H7 (cell line): ENCODE data around the gene LPAR2. TPM values are rescaled to one million over a fixed set of nuclear protein-coding genes. Genes with fewer than 3 reads are reported as not detected.

Experiments
- DNase-seq: peaks from one replicate; pipeline ENCODE4 v3.0.0; 2012
- H3K27me3 ChIP-seq: 2 replicates; pipeline ENCODE4 v1.6.0; 2011; ENCODE audit warnings: mild to moderate bottlenecking, low read length; ENCODE audit not compliant: control insufficient read depth, insufficient read depth
- H3K36me3 ChIP-seq: replicated peaks from 2 replicates; pipeline ENCODE4 v1.5.1; 2011; ENCODE audit warnings: low read length; ENCODE audit not compliant: control insufficient read depth, insufficient read depth
- H3K4me3 ChIP-seq: 2 replicates; pipeline ENCODE4 v1.5.1; 2011; ENCODE audit warnings: low read depth, mild to moderate bottlenecking, control low read depth, low read length, moderate library complexity; ENCODE audit not compliant: insufficient read depth
- total RNA-seq: library from RNA; depleted of rRNA; stranded (reverse); fragments of >200 nt; shearing (Covaris generic); gene quantifications from 2 replicates; pipeline ENCODE4 v1.2.3, GENCODE V29; 2014

Gene LPAR2
- total RNA-seq, 1 experiment from 2014 or later = 44.0 TPM

GRCh38 chr19:19644054-19644388 lies 16.0 kb upstream of the LPAR2 start:
- Histone ChIP-seq H3K36me3 (peaks cover 25% of the 10 kb centered on the region), H3K27me3 (no peaks in the 10 kb centered on the region), H3K4me3 (no peak overlapping the region)
- DNase-seq = no peak

GRCh38 chr19:19643158-19644053 lies 15.4 kb upstream of the LPAR2 start, which contains the start of gene GMIP:
Gene GMIP (minus strand): TSS chr19:19643657. CDS start chr19:19643529, 128 bp downstream.
- Histone ChIP-seq H3K4me3 (peak within 1 kb of the TSS; percentile 77), H3K36me3 (peaks cover 25% of the 10 kb centered on the region), H3K27me3 (no peaks in the 10 kb centered on the region)
- DNase-seq = peak; percentile 99

DNA sequence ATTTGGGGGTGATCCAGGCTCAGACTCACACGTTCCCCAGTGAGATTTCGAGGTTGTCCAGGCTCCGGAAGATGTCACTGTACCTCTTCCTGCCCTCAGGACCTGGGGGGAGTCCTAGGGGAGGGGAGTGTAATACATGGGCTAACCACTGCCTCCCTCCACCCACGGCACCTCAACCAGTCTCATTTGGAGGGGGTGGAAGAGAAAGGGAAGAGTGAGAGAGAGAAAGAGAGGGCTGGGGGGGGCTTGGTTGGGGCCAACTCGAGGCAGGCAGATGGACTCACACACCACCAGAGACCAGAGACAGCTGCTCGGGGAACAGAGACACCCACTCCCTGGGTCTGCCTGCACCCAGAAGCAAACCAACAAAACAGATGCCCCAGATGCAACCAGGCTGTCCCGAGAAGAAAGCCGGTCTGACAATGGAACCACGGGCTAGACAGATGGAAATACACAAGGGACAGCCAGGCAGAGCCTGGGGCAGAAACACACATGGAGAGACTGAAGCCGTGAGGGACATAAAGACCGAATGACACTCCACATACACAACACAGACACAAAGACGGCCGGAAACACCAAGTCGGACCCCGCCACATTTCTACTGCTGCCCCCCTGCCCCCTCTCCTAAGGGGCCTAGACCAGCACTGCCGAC lies 14.6 kb upstream of the LPAR2 start:
- no peaks in the 10 kb centered on the region for H3K27me3 ChIP-seq
- peaks cover 22% of the 10 kb centered on the region for H3K36me3 ChIP-seq
- DNase-seq = no peak
- H3K4me3 ChIP-seq = peak overlapping the region; percentile 77

DNA sequence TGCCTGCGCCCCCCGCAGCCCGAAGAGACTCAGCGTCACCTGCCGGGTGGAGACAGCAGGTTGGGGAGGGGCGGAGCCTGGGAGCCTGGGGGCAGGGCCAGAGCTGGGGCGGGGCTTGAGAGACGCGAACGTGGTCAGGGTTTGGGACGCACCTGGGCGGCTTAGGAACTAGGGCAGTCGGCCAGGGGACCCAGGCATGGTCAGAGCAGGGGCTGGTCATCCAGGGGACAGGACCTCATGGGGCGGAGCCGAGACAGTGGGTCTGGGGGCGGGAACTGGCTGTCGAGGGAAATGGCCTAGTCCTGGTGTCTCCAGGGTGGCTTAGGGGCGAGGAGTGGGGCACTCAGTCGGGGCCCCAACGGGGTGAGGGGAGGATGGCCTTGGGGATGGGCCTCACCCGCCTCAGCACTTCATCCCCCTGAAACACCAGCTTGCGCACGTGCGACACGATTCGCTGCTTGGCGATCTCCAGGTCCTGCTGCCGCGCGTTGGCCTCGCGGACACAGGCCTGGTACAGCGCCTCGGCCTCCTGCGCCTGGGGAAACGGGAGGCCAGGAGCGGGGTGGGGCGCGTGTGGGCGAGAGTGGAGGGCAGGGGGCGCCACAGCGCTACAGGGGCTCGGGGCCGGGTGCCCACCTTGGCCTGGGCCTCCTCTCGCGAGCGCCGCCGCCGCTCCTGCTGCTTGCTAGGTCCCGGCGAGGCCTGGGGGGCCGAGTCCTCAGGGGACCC lies 9.7 kb upstream of the LPAR2 start:
- peak; percentile 99 for DNase-seq
- no peaks in the 10 kb centered on the region for H3K27me3 ChIP-seq
- no peak overlapping the region for H3K4me3 ChIP-seq
- H3K36me3 ChIP-seq = peaks cover 10% of the 10 kb centered on the region

DNA sequence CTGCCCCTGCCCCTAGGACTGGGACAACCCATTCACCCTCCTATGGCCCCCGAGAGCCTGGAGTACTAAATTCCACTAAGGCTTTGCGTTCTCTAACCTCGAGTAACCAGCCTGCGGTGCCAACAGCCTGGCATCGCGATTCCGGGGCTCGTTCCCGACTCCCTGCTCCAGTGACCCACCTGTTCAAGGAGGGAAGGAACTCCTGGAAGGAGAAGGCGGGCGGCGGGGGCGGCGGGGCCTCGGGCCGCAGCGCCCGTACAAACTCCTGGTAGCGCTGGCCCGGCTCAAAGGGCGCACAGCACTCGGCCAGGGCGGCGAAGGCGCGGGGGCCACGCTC lies 9.1 kb upstream of the LPAR2 start:
- peaks cover 12% of the 10 kb centered on the region for H3K36me3 ChIP-seq
- no peak for DNase-seq
- H3K27me3 ChIP-seq = no peaks in the 10 kb centered on the region
- no peak overlapping the region for H3K4me3 ChIP-seq

- Histone ChIP-seq H3K36me3 (peaks cover 12% of the 10 kb centered on the region), H3K4me3 (no peak overlapping the region), H3K27me3 (no peaks in the 10 kb centered on the region)
- no peak for DNase-seq
Measured at GRCh38 chr19:19636573-19637185, 8.7 kb upstream of the LPAR2 start.

DNA sequence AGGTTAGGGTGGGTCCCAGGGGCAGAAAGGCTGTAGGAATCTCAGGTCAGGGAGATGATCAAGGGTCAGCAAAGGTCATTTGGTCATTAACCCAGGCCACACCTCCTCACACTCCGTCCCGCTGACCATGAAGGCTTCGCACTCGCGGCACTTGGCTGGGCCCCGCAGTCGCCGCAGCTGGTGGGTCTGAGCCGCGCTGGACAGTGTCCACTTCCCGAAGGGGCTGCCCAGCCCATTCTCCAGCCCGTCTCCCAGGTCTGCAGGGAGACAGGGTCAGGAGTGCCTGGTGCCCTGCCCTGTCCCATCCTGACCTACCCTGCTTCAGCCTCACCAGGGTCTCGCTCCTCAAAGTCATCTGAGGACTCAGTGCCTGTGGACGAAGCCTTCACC lies 7.3 kb upstream of the LPAR2 start:
- Histone ChIP-seq H3K36me3 (peaks cover 12% of the 10 kb centered on the region), H3K27me3 (no peaks in the 10 kb centered on the region), H3K4me3 (no peak overlapping the region)
- DNase-seq = no peak

DNA sequence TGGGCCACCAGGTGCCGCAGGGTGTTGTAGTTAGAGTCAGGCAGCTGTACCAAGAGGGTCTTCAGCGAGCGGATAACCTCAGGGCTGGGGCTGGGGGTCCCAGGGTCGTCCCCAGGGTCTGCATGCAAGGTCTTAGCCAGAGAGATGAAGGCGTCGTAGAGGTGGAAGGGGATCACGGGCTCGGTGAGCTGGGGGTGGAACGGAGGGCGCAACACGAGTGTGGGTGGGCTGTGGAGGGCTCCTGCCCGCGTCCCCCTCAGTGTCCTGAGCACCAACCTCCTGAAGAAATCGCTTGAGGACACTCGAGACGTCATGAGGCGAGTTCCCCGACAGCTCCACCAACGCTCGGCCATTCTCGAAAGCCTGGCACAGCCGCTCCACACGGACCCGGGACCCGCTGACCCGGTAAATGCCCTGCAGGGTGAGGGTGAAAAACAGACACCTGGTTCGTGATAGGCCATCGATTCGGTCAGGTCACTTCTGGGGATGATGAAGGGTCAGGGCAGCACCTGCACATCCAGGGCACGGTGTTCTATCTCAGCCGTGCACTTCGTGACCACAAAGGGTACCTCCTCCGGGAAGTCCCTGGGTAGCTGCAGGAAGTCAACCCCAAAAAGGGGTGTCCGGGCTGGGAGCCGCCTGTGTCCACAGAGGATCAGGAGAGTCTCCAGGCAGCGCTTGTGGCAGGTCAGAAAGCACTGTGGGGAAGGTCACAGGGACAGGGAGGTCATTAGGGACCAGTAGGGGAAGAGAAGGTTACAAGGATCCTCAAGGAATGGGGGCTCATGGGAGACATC lies 6.7 kb upstream of the LPAR2 start:
- peaks cover 12% of the 10 kb centered on the region for H3K36me3 ChIP-seq
- H3K27me3 ChIP-seq = no peaks in the 10 kb centered on the region
- no peak for DNase-seq
- H3K4me3 ChIP-seq = no peak overlapping the region

DNA sequence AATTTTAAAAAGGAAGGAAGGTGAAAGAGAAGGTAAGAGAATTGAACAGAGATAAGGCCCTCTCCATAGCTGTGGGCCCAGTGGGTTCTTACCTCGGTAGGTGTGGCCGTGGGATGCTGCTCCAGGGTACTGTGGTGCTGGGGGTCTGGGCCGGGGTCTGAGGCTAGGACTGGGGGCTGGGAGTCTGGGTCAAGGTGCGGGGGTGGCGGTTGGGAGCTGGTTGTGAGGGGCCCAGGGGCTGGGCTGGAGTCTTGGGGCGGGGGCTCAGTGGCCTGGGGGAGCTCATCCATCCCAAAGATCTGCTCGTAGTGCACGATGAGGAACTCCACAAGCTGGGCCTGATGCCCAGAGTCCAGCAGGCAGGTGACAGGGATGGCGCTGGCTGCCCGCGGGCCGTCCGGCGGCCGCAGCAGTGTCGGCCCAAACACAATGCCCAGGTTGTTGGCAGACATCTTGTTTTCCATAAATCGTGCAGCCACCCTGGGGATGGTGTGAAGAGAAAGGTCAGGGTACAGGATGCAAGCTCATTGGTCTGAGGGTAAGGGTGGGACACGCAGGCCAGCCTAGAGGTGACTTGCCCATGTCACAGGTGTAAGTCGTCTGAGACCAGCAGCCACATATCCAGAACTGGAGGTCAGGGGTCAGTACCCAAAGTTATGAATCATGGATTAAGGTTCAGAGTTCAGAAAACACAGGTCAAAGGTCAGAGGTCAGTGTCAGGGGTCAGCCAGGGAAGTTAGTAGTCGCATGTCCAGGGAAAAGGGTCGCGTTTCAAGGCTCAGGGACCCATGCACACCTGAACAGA lies 5.9 kb upstream of the LPAR2 start:
- Histone ChIP-seq H3K36me3 (peaks cover 12% of the 10 kb centered on the region), H3K27me3 (no peaks in the 10 kb centered on the region), H3K4me3 (no peak overlapping the region)
- no peak for DNase-seq

- Histone ChIP-seq H3K4me3 (no peak overlapping the region), H3K27me3 (no peaks in the 10 kb centered on the region), H3K36me3 (peaks cover 12% of the 10 kb centered on the region)
- no peak for DNase-seq
Measured at GRCh38 chr19:19632661-19633060, 4.6 kb upstream of the LPAR2 start.

- DNase-seq = no peak
- Histone ChIP-seq H3K27me3 (no peaks in the 10 kb centered on the region), H3K36me3 (peaks cover 12% of the 10 kb centered on the region), H3K4me3 (no peak overlapping the region)
Measured at GRCh38 chr19:19631346-19631745, 3.3 kb upstream of the LPAR2 start.

DNA sequence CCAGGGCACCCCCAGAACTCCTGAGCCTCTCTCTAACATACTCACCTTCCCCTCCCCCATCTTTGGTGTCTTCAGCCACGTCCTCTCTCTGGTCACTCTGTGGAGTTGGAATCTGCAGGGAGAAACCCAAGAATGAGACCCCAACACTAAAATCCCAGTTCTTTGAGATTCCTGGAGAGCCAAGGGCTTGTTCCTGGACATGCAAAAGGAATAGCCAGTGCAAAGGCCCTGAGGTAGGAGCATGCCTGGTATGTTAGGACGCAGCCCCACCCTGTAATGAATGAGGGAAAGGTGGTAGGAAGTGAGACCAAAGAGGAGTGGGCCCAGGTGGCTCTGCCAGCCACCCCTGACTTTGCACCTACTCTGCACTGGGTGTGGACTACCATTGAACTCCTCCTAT lies 2.4 kb upstream of the LPAR2 start:
- DNase-seq = no peak
- Histone ChIP-seq H3K36me3 (peaks cover 12% of the 10 kb centered on the region), H3K4me3 (no peak overlapping the region), H3K27me3 (no peaks in the 10 kb centered on the region)

GRCh38 chr19:19630062-19630414 lies 2.0 kb upstream of the LPAR2 start:
- peaks cover 12% of the 10 kb centered on the region for H3K36me3 ChIP-seq
- no peak overlapping the region for H3K4me3 ChIP-seq
- DNase-seq = no peak
- no peaks in the 10 kb centered on the region for H3K27me3 ChIP-seq
